HL-60/S4 (cell line): ENCODE data around the gene ALKBH8.
"Not testable (repeated sequence)": the region's sequence is repeated elsewhere in the genome, so short reads cannot be mapped to it uniquely, and the experiment has no call there.

Source experiments
- in situ Hi-C: fragments of 300-500 bp; cut with MboI; formaldehyde crosslinking; loops from 2 replicates; pipeline ENCODE4 v1.14.3; 2022; ENCODE audit warnings: low sequenced_read_pairs

The ALKBH8 gene

DNA sequence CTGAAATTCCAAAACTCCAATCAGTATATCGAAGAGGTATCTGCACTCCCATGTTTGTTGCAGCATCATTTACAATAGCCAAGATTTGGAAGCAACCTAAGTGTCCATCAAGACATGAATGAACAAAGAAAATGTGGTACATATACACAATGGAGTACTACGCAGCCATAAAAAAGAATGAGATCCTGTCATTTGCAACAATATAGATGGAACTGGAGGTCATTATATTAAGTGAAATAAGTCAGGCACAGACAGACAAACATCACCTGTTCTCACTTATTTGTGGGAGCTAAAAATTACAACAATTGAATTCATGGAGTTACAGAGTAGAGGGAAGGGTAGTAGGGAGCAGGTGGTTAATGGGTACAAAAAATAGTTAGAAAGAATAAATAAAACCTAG, 13.6 kb upstream of the ALKBH8 start:
- in situ Hi-C loops = not testable (repeated sequence)

DNA sequence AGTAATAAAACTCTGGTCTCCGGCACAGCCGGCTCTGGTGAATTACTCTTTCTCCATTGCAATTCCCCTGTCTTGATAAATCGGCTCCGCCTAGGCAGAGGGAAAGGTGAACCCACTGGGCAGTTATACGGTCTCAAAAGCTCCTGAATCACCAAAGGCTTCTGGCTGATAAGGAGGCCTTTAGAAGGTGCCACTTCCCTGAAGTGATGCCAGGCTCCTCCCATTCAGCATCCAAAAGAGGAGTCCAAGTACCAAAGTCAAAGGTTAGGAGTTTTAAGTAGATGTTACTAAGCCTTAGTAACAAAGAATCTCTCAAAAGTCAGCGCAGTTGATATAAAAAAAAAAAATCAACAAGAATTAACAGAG, 11.8 kb upstream of the ALKBH8 start:
- in situ Hi-C loops = no loop called here

DNA sequence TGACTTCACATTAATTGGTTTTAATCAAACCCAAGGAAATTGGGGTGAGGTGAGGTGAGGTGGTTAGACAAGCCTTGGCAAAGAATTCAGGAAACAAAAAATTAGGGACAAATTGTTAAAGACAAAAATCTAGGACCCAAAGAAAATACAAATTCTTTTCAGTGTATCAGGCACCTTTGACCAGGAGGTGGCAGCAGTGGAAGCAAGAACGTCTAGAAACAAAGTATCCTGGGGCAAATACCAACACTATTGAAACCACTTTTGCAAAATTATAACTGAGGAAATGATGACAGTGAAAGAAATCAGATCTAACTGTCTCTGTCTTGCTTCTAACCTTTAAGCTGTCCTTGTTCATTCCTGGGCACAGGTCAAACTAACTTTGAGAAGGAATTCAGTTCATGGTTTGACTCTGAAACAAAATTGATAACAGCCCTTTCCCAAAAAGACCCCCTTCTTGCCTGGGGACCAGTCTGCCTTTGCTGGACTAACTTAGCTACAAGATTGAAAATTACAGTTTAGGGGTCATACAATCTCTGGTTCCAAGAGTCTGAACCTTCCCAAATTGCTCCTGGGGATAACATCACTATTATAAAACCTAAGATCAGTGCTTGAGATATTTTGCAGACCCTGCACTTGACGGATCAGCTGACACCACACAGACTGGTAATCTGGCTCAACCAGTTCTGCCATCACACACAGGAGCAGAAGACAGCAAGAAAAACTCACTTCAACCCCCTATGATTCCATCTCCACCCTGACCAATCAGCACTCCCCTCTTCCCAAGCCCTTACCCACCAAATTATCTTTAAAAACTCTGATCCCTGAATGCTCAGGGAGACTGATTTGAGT, 11.2 kb upstream of the ALKBH8 start:
- in situ Hi-C loops = not testable (repeated sequence)

DNA sequence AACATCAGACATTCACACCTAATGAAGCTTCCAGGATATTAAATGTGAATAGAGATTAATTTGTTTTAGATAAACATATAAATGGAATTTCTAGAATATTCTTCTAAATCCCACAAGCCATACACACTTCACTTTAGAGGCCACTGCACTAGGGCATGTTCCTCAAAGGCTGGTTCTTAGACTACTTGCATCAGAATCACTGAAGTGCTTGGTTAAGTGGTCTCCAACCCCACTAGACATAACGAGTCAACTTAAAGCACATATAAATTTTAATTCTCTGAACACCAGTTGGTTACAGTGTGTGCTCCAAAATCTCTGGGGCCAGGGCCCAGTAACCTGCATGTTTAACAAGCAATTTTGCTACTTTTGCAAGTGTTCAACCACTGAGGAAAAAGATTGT, 7.9 kb upstream of the ALKBH8 start:
- in situ Hi-C loops = no loop called here

DNA sequence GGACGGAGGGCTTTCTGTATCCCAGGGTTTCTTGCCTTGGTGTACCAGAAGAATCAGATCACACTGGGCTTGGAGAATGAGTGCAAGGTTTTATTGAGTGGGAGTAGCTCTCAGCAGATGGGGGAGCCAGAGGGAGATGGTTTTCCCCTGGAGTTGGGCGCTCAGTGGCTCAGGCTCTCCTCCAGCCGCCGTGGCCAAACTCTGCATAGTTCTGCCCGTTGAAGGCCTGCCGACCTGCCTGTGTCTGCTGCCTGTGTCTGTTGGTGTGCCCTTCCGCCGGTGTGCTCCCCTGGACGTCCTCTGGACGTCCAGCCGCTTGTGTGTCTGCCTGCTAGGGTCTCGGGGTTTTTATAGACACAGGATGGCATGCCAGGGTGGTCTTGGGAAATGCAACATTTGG, 4.5 kb upstream of the ALKBH8 start:
- in situ Hi-C loops = no loop called here

DNA sequence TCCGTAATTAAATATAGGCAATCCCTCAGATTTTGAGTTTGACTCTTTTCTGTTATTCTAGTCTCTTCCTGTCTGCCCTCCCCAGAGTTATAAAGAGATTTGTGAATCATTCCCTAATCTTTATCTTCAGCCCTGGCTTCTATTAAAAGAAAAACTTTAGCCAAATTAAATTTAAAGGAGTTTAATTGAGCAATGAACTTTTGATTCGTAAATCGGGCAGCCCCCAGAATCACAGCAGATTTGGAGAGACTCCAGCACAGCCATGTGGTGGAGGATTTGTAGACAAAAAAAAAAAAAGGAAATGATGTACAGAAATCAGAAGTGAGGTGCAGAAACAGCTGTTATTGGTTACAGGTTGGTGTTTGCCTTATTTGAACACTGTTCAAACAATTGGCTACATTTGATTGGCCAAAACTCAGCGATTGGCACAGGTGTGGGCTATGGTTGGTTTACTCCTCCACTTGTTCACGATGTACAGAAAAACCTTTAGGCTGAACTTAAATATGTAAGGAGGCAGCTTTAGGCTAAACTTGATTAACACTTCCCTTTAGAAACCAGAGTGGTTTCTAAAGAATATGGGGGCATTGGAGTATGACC, 2.3 kb upstream of the ALKBH8 start:
- in situ Hi-C loops = loop anchor here (5.0 kb wide), 1 partner anchor 114 kb away; no protein-coding TSS in a partner anchor

DNA sequence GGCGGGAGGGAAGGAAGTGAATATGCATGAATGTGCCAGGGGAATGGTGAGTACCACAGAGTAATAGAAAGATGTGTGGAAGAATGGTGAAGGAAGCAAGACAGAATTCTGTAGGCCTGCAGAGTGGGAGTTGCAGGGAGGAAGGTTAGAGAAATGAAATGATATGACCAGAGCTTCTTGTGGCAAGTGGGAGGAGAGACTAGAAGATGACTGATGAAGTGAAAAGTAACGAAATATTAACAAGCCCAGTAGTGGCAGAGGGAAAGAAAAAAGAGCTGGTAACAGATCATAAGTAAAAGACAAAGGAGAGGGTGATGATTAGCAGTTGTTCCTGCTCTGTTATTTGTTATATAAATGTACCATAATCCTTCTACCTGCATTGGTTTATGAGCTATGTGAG, 1.0 kb upstream of the ALKBH8 start:
- in situ Hi-C loops = loop anchor here (5.0 kb wide), 1 partner anchor 116 kb away; no protein-coding TSS in a partner anchor

DNA sequence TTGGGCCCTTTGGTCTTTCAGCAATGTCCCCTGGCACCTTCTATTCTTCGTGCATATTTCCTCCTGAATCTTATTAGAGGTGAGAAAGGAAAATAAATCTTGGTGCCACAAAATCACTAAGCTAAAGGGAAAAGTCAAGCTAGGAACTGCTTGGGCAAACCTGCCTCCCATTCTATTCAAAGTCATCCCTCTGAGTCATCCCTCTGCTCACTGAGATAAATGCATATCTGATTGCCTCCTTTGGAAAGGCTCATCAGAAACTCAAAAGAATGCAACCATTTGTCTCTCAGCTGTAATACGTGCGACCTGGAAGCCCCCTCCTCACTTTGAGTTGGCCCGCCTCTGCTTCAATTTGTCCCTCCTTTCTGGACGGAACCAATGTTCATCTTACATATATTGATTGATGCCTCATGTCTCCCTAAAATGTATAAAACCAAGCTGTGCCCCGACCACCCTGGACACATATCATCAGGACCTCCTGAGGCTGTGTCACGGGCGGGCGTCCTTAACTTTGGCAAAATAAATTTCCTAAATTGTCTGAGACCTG, 493 bp upstream of the ALKBH8 start:
- in situ Hi-C loops = loop anchor here (5.0 kb wide), 1 partner anchor 116 kb away; no protein-coding TSS in a partner anchor

DNA sequence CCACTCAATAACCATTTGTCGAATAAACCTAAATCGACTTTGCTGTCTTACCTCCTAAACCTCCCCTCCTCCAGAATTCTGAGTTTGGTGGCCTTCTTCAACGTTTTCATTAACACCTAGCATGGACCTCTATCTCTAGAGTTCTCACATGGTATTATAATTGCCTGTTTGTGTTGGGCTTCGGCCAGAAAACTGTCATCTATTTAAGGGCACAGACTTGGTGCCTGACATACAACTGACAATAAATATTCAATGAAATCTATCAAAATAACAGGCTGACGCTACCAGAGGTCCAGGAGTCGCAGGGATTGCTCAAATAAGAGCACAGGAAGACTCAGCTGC, 687 bp downstream of the ALKBH8 start:
- in situ Hi-C loops = loop anchor here (5.0 kb wide), 1 partner anchor 117 kb away; no protein-coding TSS in a partner anchor

DNA sequence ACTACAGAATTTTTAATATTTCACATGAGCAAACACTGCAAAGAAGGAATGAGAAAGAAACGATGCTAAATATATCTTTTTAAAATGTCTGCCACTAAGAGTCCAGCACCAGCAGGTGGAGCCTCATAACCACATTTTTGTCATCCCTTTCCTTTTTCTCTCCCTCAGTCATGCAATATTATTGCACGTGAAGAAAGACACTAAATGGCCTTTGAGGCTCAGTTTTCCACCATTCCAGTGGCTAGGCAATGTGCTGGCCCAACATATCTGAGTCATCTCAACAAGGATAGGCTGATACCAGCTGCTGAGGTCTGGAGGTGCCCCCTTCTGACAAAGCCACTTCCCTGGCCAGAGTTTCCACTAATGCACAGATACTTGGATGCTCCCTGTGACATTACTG, 1.8 kb downstream of the ALKBH8 start:
- in situ Hi-C loops = no loop called here

DNA sequence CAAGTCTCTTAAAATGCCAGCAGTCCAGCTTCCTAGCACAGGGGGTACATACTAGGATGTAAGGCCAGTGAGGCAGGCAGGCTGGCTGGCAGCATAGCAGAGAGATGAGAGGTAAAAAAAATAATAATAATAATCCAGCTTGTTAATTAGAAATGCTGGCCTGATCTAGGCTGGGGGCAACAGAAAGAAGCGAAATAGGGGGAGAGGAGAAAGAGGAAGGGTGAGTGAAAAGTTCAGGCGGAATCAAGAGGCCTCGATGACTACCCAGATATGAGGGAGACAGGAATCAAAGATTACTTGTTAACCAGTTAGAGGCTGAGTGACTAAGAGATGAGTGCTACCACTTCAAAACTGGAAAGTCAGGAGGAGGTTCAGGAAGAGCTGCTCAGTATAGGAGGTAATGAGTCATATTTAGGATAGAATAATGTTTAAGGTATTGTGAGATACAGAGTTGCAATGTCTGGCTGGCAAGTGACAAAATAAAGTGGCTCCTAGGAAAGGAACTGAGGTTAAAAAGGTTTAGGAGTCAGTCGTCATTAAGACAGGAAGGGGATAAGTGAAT, 2.8 kb downstream of the ALKBH8 start:
- in situ Hi-C loops = no loop called here

DNA sequence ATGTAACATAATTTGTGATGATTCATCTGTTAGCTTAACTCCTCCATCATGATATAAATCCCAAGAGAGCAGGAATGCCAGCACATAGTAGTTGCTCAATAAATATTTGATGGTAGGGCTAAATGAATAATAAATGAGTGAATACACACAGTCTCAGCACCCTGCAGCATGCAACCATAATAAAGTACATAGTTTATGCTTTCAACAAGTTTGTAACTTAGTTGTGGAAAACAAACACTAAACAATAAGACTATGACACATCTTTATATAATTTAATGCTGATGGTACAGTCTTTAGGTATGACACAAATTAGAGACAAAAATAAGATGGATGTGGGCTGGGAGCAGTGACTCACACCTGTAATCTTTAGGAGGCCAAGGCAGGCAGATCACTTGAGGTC, 3.8 kb downstream of the ALKBH8 start:
- in situ Hi-C loops = no loop called here

DNA sequence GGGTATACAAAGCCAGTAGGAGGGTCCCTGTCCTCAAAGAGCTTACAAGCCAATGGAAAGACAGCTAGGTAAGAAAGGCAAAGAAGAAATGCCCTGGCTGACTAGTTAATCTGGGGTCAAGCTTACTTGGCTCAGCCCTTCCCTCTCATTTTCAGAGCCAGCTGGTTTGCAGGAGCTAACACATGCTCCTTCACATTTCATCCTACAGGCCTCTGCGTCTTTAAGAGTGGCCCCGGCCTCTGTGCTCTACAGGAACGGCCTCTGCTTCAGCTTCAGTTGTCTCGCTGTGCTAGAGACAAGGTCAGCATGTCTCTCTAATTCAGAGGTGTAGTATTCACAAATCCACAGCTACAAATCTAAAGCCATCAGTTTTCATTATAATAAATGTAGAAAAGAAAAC, 15.2 kb downstream of the ALKBH8 start:
- in situ Hi-C loops = no loop called here

DNA sequence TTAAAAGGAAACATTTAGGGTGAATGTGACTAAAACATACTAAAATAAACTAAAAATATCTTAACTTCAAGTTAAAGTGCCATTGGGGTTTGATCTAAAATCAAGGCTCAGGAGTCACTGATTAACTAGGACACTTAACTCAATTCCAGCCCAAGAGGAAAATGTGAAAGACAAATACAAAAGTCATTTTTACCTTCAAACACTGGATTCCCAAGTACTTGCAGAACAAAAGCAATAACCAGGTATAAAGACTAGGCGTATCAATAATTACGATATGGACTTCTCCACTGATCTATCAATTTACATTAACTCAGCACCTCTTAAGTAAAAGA, 15.6 kb downstream of the ALKBH8 start:
- in situ Hi-C loops = no loop called here

DNA sequence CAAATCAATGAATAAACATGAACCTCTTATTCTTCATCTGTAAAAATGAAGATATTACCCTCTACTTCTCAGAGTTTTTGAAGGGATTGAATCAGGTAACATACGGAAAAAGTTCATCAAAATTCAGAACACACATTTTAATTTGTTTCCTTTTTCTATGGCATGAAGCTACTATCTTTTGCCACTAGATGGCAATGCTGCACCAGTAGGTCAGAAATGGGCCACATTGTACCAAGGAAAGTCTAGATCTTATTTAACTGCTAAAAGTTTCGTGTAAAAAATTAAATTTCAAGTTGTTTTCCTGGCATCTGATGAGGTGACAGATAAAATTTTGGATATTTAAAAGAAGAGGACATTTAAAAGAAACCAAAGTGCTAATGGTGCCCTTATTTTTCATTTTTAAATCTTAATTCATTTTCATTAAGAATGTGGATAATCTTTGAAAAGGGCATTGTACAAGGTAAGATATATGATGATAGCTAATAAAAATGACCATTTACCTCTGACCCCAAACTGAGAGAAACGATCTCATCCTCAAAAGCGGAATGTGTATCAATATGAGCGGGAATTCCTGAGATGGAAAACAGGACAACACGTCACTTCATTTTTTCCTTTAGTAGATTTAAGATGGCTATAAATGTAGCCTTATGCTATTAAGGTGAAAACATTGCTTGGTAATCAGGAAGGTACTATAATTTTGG, 16.1 kb downstream of the ALKBH8 start:
- in situ Hi-C loops = no loop called here

DNA sequence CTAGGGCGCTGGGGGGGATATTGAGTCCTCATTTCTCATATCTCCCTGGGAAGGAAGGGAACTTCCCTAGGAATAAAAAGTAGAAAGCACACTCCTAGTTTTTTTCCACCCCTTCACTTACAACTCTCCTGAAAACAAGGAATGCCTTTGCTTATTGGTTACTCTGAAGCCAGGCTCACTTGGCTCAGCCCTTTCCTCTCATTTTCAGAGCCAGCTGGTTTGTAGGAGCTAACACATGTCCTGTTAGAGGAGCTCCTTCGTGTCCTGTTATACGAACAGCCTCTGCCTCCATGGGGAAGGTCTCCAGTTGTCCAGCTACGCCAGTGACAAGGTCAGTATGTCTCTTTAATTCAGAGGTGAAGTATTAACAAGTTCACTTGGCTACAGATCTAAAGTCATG, 17.6 kb downstream of the ALKBH8 start:
- in situ Hi-C loops = no loop called here

DNA sequence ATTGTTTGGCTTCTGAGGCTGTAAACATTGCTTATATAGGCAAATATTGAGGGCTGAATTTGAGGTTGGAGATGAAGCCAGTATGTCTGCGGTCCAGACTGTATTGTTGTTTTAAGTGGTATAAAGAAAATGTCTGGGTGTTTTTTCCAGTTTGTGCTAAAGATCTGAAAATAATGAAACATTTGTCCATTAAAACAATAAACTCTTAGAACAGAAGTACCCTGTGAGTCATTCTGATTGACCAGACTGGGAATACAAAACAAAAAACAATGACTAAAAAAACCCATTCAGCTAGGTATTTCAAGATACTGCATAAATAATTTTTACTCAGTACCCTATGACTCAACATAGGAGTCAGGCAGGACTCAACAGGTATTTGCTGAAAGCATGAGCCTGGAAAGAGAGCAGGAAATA, 20.4 kb downstream of the ALKBH8 start:
- in situ Hi-C loops = no loop called here

DNA sequence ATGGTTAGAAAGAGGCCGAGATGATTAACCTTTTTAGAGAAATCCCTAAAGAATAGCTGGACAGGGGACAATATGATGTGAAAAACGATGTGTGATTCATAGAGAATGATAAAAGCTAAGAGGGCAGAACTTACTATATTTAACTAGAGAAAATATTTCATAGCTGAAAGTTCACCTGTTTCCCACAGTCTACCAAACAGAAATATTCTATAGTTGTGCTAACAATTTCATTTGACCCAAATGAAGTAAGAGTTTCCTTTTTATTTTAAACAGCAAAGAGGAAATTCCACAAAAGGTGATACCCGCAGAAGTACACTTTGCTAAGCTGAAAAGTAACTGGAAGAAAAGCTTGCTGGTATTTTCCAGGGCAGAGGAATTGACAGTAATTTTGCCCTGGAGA, 26.7 kb downstream of the ALKBH8 start:
- in situ Hi-C loops = no loop called here

DNA sequence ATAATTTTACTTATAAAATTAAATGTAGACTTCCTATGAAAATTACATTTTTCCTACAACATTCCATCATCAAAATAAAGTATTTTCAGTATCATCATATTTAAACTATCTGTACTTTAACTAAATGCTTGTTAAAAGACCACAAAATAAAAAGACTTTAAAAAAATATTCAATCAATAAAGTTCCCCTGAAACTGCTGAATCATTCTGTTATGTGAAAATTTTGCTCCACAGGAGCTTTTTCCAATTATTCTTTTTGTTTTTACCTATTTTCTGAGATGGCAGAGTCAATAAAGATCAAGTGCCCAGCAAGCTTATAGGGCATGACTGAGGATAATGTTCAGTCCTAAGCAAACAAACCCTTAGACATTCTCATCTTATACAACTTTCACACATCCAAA, 27.3 kb downstream of the ALKBH8 start:
- in situ Hi-C loops = no loop called here

DNA sequence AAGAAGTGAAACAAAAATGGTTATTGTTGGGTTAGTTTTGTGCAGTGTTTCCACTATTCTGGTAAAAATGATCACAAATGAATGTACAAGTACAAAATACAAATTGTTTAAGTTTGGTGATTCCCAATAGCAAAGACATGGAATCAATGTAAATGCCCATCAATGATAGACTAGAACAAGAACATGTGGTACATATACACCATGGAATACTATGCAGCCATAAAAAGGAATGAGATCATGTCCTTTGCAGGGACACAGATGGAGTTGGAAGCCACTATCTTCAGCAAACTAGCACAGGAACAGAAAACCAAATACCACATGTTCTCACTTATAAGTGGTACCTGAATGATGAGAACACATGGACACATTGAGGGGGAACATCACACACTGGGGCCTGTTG, 28.4 kb downstream of the ALKBH8 start:
- in situ Hi-C loops = not testable (repeated sequence)

DNA sequence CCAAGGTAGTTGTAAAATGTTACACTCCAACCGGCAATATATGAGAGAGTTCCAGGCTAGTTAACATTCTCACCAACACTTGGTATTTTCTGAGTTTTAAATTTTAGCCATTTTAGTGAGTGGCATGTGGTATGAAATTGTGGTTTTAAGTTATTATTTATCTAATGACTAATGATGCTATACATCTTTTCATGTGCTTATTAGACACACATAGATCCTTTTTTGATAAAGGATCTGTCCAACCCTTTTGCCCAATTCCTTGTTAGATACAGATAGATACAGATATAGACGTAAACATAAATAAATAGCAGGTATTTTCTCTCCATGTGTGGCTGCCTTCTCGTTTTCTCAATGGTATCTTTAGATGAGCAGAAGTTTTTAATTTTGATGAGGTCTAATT, 39.3 kb downstream of the ALKBH8 start:
- in situ Hi-C loops = no loop called here

DNA sequence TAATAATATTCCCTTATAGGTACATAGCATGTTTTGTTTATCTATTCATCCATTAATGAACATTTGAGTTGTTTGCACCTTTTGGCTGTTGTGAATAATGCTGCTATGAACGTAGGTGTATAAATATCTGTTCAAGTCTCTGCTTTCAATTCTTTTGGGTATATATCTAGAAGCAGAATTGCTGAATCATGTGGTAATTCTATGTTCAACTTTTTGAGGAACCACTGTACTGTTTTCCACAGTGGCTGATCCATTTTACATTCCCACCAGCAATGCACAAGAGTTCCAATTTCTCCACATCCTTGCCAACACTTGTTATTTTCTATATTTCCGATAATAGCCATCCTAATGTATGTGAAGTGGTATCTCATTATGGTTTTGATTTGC, 56.7 kb downstream of the ALKBH8 start:
- in situ Hi-C loops = no loop called here
